Type B pancreatic cell (in vitro differentiated cells): ENCODE data around the gene SNAPC2. TPM values are rescaled to one million over a fixed set of nuclear protein-coding genes. Genes with fewer than 3 reads are reported as not detected.
A peak's percentile ranks its signal among the peaks of the same experiment; 100 is the strongest.

Experiments used
- DNase-seq: peaks from one replicate; pipeline ENCODE4 v3.0.0; 2021; ENCODE audit warnings: mixed read lengths; ENCODE audit not compliant: unreplicated experiment; ENCODE audit errors: extremely low spot score
- H3K27ac Mint-ChIP-seq: 2 replicates; pipeline ENCODE4 v1.8.0; 2021; ENCODE audit warnings: mild to moderate bottlenecking, mixed read lengths
- H3K27me3 Mint-ChIP-seq: 2 replicates; pipeline ENCODE4 v1.8.0; 2021; ENCODE audit warnings: mixed read lengths
- H3K36me3 Mint-ChIP-seq: 2 replicates; pipeline ENCODE4 v1.8.0; 2021; ENCODE audit warnings: mixed read lengths
- H3K4me1 Mint-ChIP-seq: one replicate; pipeline ENCODE4 v1.8.0; 2021; ENCODE audit warnings: mixed read lengths; ENCODE audit not compliant: unreplicated experiment
- H3K4me3 Mint-ChIP-seq: 2 replicates; pipeline ENCODE4 v1.8.0; 2021; ENCODE audit warnings: mild to moderate bottlenecking, mixed read lengths
- H3K9me3 Mint-ChIP-seq: 2 replicates; pipeline ENCODE4 v1.8.0; 2021; ENCODE audit warnings: mixed read lengths
- CTCF ChIP-seq: fragments of 200-600 bp; sonication (generic); conservative IDR thresholded peaks from 2 replicates; pipeline ENCODE4 v1.5.0; 2021; ENCODE audit warnings: antibody characterized with exemption, mild to moderate bottlenecking
- total RNA-seq: library from RNA; stranded (reverse); gene quantifications from 2 replicates; pipeline ENCODE4 v1.2.1, GENCODE V29; 2021; ENCODE audit warnings: low replicate concordance

The SNAPC2 gene
- total RNA-seq, 1 donor from 2014 or later, result 15.0 TPM

GRCh38 chr19:7895565-7895964 is 24.6 kb upstream of the SNAPC2 start:
- Mint-ChIP-seq H3K4me3 (no peak overlapping the region), H3K27ac (no peak overlapping the region), H3K36me3 (no peaks in the 10 kb centered on the region)

GRCh38 chr19:7897292-7897691 is 22.8 kb upstream of the SNAPC2 start:
- Mint-ChIP-seq H3K4me3 (no peak overlapping the region), H3K4me1 (peaks cover 4% of the 10 kb centered on the region), H3K36me3 (no peaks in the 10 kb centered on the region), H3K27me3 (no peaks in the 10 kb centered on the region), H3K9me3 (no peaks in the 10 kb centered on the region), H3K27ac (peak overlapping the region; percentile 92)
- no peak for DNase-seq
- TF ChIP-seq CTCF, result no peak

More at GRCh38 chr19:7895565-7895964, 24.6 kb upstream of the SNAPC2 start:
- TF ChIP-seq CTCF, result no peak
- no peaks in the 10 kb centered on the region for H3K9me3 Mint-ChIP-seq
- peaks cover 5% of the 10 kb centered on the region for H3K27me3 Mint-ChIP-seq
- peaks cover 4% of the 10 kb centered on the region for H3K4me1 Mint-ChIP-seq
- no peak for DNase-seq

GRCh38 chr19:7898967-7899366 is 21.2 kb upstream of the SNAPC2 start:
- Mint-ChIP-seq H3K9me3 (no peaks in the 10 kb centered on the region), H3K36me3 (no peaks in the 10 kb centered on the region), H3K4me3 (no peak overlapping the region), H3K27ac (no peak overlapping the region), H3K4me1 (peaks cover 4% of the 10 kb centered on the region), H3K27me3 (no peaks in the 10 kb centered on the region)
- no peak for DNase-seq
- TF ChIP-seq CTCF, result no peak

- Mint-ChIP-seq H3K4me1 (peaks cover 7% of the 10 kb centered on the region), H3K27ac (no peak overlapping the region), H3K27me3 (no peaks in the 10 kb centered on the region), H3K36me3 (no peaks in the 10 kb centered on the region), H3K9me3 (no peaks in the 10 kb centered on the region), H3K4me3 (no peak overlapping the region)
- no peak for DNase-seq
- no peak for TF ChIP-seq CTCF
Measured at GRCh38 chr19:7899751-7900378, 20.3 kb upstream of the SNAPC2 start.

- Mint-ChIP-seq H3K27me3 (no peaks in the 10 kb centered on the region), H3K27ac (no peak overlapping the region), H3K36me3 (no peaks in the 10 kb centered on the region), H3K4me3 (no peak overlapping the region), H3K4me1 (peaks cover 11% of the 10 kb centered on the region), H3K9me3 (no peaks in the 10 kb centered on the region)
- no peak for TF ChIP-seq CTCF
- DNase-seq, result no peak
Measured at GRCh38 chr19:7900401-7900870, 19.7 kb upstream of the SNAPC2 start.
